Cardiac muscle cell (in vitro differentiated cells and primary cell): ENCODE measurements around the gene NUP37. TPM values are rescaled to one million over a fixed set of nuclear protein-coding genes. Genes with fewer than 3 reads are reported as not detected.
A peak's percentile ranks its signal among the peaks of the same experiment; 100 is the strongest.

ENCODE experiments used
- DNase-seq, 2 donors: peaks; one replicate each; pipeline versions ENCODE4 v3.0.0 to v3.0.0-alpha.2; 2010 to 2017; ENCODE audit warnings: low read depth in 1 of 2, low spot score in 1 of 2
- H3K27ac ChIP-seq: fragments of 200-600 bp; sonication (generic); 2 replicates; pipeline ENCODE4 v1.5.1; 2016
- H3K27me3 ChIP-seq: fragments of 200-600 bp; sonication (generic); 2 replicates; pipeline ENCODE4 v1.6.0; 2016; ENCODE audit warnings: control low read depth
- H3K36me3 ChIP-seq: fragments of 200-600 bp; sonication (generic); 2 replicates; pipeline ENCODE4 v1.5.1; 2016; ENCODE audit warnings: control low read depth
- H3K4me1 ChIP-seq: fragments of 200-600 bp; sonication (generic); 2 replicates; pipeline ENCODE4 v1.8.1; 2017; ENCODE audit warnings: low read depth, mild to moderate bottlenecking, mixed run types
- H3K4me3 ChIP-seq: fragments of 200-600 bp; sonication (generic); 2 replicates; pipeline ENCODE4 v1.5.1; 2016; ENCODE audit warnings: mild to moderate bottlenecking
- H3K9me3 ChIP-seq: fragments of 200-600 bp; sonication (generic); 2 replicates; pipeline ENCODE4 v1.5.1; 2017; ENCODE audit warnings: low read depth, mild to moderate bottlenecking, control low read depth
- CTCF ChIP-seq: IDR thresholded peaks from 2 replicates; pipeline ENCODE4 v1.5.1; 2012; ENCODE audit warnings: low read depth, mild to moderate bottlenecking, low read length
- polyA plus RNA-seq: library from polyadenylated mRNA; unstranded; fragments of >200 nt; fragmentation: Nextera tagmentation; extraction: Ambion mirVana; gene quantifications from 2 replicates; pipeline ENCODE4 v1.2.1, GENCODE V29; 2016
- total RNA-seq: library from RNA; depleted of rRNA; stranded (reverse); fragments of >200 nt; gene quantifications from 2 replicates; pipeline ENCODE4 v1.2.3, GENCODE V29; 2016

Gene NUP37
- total and polyA plus RNA-seq, 2 experiments from 2014 or later = 45.5 to 46.4 TPM

DNA sequence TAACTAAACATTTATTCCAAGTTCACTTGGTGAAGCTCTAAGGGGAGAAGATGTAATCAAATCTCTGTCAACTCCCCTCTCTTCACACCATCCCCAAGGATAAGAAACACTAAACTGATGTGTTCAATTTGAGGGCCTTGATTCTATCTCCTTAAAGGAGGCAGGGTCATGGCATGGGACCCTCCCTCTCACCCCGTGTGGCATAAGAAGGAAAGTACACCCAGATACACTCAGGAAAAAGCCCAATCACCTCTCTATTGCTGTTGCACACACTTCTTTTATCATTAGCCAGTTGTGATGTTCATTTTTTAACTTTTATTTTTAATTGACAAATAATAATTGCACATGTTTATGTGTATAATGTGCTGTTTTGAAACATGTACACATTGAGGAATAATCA lies 93.2 kb downstream of the NUP37 start:
- no peaks in the 10 kb centered on the region for H3K27me3 ChIP-seq
- no peaks in the 10 kb centered on the region for H3K4me1 ChIP-seq
- DNase-seq = no peak
- H3K27ac ChIP-seq = no peak overlapping the region
- H3K36me3 ChIP-seq = no peaks in the 10 kb centered on the region
- H3K9me3 ChIP-seq = no peaks in the 10 kb centered on the region
- TF ChIP-seq CTCF = no peak
- H3K4me3 ChIP-seq = no peak overlapping the region

DNA sequence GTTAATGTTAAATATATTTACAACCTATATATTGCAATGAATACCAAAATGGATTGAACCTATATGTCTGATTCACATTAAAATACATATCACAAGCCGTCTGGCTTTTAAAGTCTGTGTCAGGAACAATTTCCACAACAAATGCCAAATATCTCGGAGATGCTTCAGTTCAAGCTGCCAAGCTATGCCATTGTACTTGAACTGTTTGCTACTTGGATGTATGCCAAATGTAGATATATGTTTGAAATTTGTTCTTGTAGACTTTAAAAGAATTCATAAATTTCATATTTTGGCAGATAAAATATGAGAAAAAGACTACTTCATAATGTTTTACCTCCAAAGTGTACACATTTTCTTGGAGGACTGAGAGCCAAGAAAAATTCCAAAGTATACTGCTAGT lies 95.1 kb downstream of the NUP37 start:
- no peaks in the 10 kb centered on the region for H3K9me3 ChIP-seq
- TF ChIP-seq CTCF = no peak
- peak in 1 of 2 donors; percentile 38 for DNase-seq
- no peak overlapping the region for H3K4me3 ChIP-seq
- no peak overlapping the region for H3K27ac ChIP-seq
- no peaks in the 10 kb centered on the region for H3K4me1 ChIP-seq
- H3K36me3 ChIP-seq = no peaks in the 10 kb centered on the region
- H3K27me3 ChIP-seq = no peaks in the 10 kb centered on the region

- no peaks in the 10 kb centered on the region for H3K36me3 ChIP-seq
- no peak overlapping the region for H3K4me3 ChIP-seq
- no peaks in the 10 kb centered on the region for H3K4me1 ChIP-seq
- H3K27ac ChIP-seq = no peak overlapping the region
- DNase-seq = peak in 1 of 2 donors; percentile 62
- no peaks in the 10 kb centered on the region for H3K27me3 ChIP-seq
- no peaks in the 10 kb centered on the region for H3K9me3 ChIP-seq
- no peak for TF ChIP-seq CTCF
Observed at GRCh38 chr12:102023343-102023930, 96.5 kb downstream of the NUP37 start.

Other genes with a start within 250 kb of the NUP37 start
- gene DRAM1, start 242.5 kb downstream of the NUP37 start, total RNA-seq = 0.04 and 0.06 TPM in 2 replicates
- gene DRAM1, start 242.5 kb downstream of the NUP37 start, polyA plus RNA-seq = 0.16 and 0.56 TPM in 2 replicates
- 40.0 and 54.8 TPM in 2 replicates for gene WASHC3, start 58.1 kb downstream of the NUP37 start, total RNA-seq
- gene WASHC3, start 58.1 kb downstream of the NUP37 start, polyA plus RNA-seq = 81.3 and 89.2 TPM in 2 replicates
- gene PARPBP, start 69 bp upstream of the NUP37 start, total RNA-seq = 2.6 and 7.7 TPM in 2 replicates
- 8.2 and 12.1 TPM in 2 replicates for gene PARPBP, start 69 bp upstream of the NUP37 start, polyA plus RNA-seq
- not detected in 2 replicates for gene PMCH, start 77.7 kb upstream of the NUP37 start, total RNA-seq
- not detected in 2 replicates for gene PMCH, start 77.7 kb upstream of the NUP37 start, polyA plus RNA-seq